Inferior parietal cortex (tissue), 1 donor: ENCODE measurements around the gene TSG101.

Source experiments
- DNase-seq: peaks from one replicate; pipeline ENCODE4 v3.0.0-alpha.2; 2016; ENCODE audit errors: extremely low spot score

Gene TSG101

GRCh38 chr11:18493310-18493709, 33.4 kb downstream of the TSG101 start:
- DNase-seq = no peak

DNA sequence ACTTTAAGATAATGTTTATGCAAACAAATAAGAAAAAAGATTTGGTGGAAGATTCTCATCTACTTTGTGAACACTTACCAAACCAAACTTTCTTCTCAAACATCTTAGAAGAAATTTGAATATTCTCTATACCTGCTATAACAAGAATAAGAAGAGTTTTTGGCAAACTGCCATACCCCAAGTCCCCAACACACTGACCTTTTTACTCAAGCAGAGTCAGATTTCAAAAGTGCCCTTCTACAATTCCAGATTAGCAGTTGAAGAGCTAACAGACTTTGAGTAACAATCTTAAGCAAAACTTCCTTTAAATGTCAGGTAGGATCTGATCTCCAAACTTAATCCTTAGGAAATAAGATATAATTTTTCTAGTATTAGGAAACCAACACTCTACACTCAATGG, 33.9 kb downstream of the TSG101 start:
- DNase-seq = no peak

- DNase-seq = no peak
Measured at GRCh38 chr11:18491924-18492323, 34.8 kb downstream of the TSG101 start.

GRCh38 chr11:18490736-18491485, 35.8 kb downstream of the TSG101 start:
- no peak for DNase-seq

- peak; percentile 36 for DNase-seq
Measured at GRCh38 chr11:18490319-18490718, 36.4 kb downstream of the TSG101 start.

DNA sequence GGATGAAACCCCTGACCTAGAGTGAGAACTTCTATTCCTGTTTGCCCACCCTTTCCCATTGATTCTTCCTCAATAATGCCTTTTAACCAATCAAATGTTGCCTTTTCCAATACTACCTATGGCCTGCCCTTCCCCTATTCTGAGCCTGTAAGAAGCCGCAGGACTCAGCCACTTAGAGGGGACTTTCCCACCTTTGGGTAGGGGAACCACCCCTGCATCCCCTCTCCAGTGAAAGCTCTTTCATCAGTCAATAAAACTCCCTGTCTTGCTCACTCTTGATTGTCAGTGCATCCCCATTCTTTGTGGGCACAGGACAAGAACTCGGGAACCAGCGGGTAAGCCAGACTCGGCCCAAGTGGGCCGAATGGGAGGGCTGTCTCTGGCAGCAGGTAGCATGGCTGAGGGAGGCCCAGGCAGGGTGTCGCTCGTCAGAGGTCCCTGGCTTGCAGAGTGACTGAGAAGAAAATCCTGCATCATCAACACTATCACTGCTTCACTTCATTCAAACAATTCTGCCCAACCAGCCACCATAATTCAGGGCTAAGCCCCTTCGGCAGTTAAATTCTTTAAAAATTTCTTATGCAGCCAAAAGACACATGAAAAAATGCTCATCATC, 40.7 kb downstream of the TSG101 start:
- DNase-seq = no peak

DNA sequence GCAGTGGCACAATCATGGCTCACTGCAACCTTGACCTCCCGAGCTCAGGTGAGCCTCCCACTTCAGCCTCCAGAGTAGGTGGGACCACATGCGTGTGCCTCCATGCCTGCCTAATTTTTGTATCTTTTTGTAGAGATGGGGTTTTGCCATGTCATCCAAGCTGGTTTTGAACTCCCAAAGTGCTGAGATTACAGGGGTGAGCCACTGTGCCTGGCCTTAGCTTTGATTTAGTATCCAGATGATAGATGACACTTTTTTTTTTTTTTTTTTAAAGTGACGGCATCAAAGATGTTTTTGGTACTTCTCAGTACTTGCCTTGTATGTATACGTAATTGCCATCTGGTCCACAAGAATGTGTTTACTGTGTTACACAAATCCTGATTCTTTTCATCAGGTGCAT, 47.7 kb downstream of the TSG101 start:
- DNase-seq = no peak

- no peak for DNase-seq
Measured at GRCh38 chr11:18472587-18472986, 54.2 kb downstream of the TSG101 start.

GRCh38 chr11:18471995-18472394, 54.7 kb downstream of the TSG101 start:
- no peak for DNase-seq

DNA sequence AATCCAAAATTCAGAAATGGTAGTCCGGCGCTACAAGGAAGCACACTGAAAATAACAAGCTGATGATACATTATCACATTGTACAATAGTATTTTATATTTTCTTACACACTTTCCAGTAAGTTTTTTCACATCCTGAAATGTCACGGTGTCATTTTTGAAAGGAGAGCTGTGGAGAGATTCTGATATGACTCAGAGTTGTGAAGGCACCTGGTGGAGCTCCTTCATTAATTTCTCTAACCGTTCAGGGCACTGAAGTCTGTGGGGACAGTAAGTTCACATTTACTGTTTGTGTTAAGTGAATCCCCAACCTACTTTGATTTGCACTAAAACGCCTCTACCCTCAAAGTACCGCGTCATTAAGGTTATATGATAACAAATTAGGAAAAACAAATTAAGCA, 57.8 kb downstream of the TSG101 start:
- DNase-seq = no peak

DNA sequence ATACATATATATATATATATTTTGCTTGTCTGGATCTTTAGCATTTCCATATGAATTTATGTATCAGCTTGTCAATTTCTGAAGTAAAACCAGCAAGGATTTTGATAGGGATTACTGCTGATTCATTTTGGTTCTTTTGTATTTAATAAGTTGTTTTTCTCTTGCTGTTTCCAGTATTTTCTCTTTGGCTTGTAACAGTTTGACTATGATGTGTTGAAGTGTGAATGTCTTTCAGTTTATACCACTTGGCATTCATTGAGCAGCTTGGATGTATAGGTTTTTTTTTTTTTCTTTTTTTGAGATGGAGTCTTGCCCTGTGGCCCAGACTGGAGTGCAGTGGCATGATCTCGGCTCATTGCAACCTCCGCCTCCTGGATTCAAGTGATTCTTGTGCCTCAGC, 58.7 kb downstream of the TSG101 start:
- no peak for DNase-seq

DNA sequence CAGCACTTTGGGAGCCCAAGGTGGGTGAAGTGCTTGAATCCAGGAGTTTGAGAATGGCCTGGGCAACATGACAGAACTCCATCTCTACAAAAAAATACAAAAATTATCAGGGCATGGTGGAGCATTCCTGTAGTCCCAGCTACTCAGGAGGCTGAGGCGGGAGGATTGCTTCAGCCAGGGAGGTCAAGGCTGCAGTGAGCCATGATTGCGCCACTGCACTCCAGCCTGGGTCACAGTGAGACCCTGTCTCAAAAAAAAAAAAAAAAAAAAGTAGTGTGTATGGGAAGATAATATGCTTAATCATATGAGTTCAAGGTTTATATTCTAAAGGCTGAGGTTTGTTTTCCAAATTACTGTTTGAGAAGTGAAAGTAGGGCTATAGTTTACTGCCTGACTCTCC, 60.3 kb downstream of the TSG101 start:
- no peak for DNase-seq

GRCh38 chr11:18463439-18463838, 63.3 kb downstream of the TSG101 start:
- DNase-seq = no peak

- DNase-seq = no peak
Measured at GRCh38 chr11:18461909-18462308, 64.8 kb downstream of the TSG101 start.

GRCh38 chr11:18459634-18460033, 67.1 kb downstream of the TSG101 start:
- DNase-seq = no peak

DNA sequence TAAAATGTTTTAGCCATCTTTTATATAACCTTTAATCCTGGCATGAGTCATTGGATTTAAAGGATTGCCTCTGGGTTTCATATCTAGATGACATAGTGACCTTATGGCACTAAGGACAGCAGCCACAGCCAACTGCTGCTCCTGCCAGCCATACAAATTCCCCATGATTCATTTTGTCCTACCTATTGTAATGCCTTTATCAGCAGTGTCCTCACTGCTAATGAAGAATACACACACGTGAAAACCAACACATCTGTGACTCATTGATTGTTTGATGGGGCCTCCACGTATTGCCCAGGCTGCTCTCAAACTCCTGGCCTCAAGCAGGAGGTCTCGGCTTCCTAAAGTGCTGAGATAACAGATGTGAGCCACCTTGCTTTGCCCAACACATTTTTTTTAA, 69.3 kb downstream of the TSG101 start:
- DNase-seq = no peak

GRCh38 chr11:18455686-18456372, 70.9 kb downstream of the TSG101 start, which contains the start of gene LDHAL6A:
TSS of gene LDHAL6A (plus strand) at chr11:18455856. CDS start at chr11:18456681, 825 bp downstream.
- no peak for DNase-seq

DNA sequence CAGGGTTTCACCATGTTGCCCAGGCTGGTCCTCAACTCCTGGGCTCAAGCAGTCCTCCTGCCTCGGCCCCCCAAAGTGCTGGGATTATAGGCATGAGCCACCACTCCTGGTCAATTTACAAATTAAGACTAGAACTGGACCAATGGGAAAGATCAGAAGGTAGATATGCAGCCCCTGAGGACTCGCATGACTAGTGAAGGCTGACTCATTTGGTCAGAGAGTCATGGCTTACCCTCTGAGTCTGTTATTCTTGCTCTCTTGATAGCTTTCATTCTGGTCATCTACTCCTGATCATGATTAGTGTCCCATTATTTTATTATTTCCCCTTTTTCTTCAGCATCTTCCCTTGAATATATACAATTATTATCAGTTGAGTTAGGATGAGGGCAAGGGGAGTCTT, 73.8 kb downstream of the TSG101 start:
- no peak for DNase-seq

DNA sequence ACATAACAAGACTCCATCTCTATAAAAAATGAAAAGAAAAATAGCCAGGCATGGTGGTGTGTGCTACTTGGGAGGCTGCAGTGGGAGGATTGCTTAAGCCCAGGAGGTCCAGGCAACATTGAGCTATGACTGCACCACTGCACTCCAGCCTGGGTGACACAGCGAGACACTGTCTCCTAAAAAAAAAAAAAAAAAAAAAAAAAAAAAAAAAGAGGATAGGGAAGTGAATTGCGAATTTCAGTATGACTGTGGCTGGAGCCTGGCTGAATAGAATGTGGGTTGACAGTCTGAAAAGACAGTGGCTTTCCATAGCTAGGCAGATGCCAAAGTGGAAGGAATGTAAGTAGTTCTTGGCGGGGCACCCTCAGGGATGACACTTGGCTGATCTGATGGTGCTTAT, 77.5 kb downstream of the TSG101 start:
- no peak for DNase-seq

DNA sequence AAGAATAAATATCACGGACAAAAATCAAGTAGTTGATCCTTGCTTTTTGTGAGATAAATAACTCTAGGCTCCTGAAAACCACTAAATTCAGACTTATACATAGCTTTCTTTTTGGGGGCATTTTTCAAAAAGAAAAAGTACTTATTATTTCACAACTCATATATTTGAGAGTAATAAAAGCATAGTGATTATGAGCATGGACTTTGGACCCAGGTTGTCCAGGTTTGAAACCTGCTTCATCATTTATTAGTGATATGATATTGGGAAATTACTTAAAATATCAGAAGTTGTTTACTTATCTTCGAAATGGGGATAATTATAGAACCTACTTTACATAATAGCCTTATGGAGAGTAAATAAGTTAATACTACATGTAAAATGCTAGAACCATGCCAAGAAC, 88.1 kb downstream of the TSG101 start:
- no peak for DNase-seq
